Right hindlimb (tissue), 1 donor: ENCODE data around the gene KLHL3.
"Not testable (repeated sequence)": the region's sequence is repeated elsewhere in the genome, so short reads cannot be mapped to it uniquely, and the experiment has no call there.

Experiments used
- DNase-seq: peaks from one replicate; pipeline ENCODE4 v3.0.0-alpha.2; 2018

Gene KLHL3, protein sequence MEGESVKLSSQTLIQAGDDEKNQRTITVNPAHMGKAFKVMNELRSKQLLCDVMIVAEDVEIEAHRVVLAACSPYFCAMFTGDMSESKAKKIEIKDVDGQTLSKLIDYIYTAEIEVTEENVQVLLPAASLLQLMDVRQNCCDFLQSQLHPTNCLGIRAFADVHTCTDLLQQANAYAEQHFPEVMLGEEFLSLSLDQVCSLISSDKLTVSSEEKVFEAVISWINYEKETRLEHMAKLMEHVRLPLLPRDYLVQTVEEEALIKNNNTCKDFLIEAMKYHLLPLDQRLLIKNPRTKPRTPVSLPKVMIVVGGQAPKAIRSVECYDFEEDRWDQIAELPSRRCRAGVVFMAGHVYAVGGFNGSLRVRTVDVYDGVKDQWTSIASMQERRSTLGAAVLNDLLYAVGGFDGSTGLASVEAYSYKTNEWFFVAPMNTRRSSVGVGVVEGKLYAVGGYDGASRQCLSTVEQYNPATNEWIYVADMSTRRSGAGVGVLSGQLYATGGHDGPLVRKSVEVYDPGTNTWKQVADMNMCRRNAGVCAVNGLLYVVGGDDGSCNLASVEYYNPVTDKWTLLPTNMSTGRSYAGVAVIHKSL

DNA sequence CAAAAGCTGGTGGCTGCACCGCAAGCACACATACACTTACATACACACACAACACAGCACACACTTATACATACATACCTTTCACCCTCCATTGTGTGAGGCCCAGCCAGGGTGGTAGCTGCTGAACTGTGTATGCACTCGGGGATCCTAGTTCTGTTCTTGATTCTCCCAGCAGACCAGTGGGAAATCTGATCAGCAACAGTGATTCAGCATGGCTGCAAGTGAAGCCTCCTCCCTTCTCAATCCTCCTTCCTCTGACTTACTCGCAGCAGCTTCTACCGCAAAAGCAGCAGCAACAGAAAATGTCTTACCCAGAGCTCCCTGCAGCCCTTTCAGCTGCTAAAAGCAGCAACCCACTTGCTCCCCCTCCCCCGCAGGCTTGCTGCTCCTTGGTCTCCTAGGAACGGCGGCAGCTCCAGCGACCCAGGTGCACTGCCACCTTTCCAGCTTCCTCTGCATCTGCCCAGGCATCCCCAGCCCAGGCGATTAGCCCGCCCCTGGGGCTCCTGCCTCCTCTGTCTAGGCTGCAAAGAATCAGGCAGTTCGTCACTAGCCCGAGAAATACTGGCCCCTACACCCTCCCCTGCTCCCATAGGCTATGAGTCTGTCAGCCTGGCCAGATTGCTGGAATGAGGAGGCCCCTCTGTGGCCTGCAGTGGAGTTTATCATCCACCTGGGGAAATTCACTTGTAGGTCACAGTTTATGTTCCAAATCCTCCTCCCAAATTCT lies at the start of gene KLHL3:
Gene KLHL3 (minus strand): TSS at position 535 of the 730 bp plus-strand sequence. CDS start 443 bp downstream, at position 92.
- peak; percentile 64 for DNase-seq

DNA sequence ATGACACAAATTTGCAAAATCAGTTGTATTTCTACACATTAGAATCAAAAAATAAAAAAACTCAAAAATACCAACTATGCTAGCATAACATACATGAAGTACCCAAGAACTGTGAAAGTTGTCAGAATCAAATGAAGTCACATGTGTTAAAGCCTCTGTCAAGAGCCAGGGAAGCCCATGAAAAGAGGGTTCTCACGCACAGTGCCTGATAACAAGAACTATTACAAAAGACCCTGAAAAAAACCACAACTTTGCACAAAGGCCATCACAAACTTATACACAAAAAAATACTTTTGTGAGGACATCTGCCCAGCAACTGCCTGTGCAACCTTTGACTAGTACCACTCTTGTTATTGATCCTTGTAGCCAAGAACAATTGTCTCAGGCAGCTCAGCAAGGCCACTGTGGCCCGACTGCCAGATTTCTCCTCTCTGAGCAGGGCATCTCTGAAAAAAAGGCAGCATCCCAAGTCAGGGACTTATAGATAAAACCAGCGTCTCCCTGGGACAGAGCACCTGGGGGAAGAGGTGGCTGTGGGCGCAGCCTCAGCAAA lies 47.2 kb upstream of the KLHL3 start:
- no peak for DNase-seq

DNA sequence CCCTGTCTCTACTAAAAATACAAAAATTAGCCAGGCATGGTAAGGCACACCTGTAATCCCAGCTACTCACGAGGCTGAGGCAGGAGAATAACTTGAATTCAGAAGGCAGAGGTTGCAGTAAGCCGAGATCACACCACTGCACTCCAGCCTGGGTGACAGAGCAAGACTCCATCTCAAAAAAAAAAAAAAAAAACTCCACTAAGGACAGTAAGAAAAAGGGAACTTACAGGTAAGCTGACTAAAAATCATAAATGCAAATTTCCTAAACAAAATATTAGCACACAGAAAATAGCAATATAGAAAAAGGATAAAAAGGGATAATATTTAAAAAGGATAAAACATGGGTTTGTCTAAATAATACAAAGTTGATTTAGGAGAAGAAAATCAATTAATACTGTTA lies 46.2 kb upstream of the KLHL3 start:
- DNase-seq, result no peak

DNA sequence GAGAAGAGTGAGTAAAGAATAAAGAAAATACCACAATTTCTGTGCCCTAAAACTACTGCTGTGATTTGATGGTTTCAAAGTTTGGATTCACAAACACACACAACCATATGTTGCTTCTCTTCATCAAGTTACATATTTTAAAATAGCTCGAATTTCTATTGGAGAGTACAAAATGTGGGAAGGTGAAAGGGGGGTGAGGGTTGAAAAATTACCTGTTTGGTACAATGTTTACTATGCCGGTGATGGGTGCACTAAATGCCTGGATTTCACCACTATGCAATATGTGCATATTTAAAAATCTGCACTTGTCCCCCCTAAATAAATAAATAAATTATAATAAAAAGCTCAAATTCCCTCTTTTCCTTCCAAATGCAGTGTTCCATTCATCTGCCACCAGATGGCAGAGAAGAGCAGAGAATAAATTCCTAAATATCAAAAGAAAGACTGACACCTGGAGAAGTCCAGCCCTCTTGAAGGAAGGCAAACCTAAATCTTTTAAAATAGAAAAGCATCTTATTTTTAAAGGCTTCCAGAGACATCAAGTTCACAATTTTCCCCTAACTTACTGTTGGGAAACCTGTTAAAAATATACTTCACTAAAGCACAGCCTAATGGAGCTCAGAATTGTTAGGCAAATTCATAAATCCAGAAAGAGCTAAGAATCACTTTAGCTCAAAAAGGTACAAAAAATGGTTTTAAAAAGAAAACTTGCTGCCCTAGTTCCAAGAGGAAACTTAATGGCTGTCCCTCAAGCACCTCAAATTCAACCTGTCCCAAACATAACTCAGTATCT lies 43.1 kb upstream of the KLHL3 start:
- DNase-seq, result no peak

DNA sequence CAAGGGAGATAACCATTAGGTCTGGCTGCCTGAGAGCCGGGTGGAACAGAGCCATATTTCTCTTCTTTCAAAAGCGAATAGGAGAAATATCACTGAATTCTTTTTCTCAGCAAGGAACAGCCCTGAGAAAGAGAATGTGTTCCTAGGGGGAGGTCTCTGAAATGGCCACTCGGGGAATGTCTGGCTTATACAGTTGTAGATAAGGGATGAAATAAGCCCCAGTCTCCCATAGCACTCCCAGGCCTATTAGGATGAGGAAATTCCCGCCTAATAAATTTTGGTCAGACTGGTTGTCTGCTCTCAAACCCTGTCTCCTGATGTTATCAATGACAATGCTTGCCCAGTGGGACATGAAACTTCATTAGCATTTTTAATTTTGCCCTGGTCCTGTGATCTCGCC lies 32.0 kb upstream of the KLHL3 start:
- DNase-seq, result not testable (repeated sequence)

DNA sequence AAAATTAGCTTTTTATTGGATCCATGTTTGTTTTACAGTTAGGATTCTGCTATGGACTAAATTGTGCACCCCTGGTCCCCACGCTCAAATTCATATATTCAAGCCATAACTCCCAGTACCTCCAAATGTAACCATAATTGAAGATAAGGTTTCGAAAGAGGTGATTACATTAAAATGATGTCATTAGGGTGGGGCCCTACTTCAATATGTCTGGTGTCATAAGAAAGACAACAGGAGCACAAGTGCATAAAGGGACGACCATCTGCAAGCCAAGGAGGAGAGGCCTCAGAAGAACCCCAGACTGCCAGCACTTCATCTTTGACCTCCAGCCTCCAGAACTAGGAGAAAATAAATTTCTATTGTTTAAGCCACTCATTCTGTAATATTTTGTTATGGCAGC lies 25.7 kb upstream of the KLHL3 start:
- no peak for DNase-seq

DNA sequence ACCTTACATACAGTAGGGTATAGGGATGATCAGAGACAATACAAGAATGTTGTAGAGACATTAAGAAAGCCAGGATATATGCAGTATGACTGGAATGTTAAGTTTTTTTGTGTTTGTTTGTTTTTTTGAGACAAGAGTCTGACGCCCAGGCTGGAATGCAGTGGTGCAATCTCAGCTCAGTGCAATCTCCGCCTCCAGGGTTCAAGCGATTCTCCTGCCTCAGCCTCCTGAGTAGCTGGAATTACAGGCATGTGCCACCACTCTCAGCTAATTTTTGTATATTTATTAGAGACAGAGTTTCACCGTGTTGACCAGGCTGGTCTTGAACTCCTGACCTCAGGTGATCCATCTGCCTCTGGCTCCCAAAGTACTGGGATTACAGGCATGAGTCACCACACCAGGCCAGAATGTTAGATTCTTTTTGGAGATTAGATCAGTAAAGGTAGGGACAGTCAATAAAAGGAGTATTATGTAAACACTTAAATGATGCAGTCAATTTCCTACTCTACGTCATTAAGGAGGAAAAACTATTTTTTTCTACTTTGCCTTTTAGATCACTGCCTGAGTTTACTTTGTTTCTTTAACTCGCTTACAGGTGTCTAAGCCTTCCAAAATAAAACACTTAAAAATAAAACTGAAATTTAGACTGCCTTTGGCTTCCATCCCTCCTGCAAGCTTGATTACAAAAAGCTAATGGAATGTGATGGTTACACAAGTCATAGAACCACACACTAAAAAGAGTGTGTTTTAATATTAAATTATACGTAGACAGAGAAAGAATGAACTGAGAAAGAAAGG lies 25.0 kb upstream of the KLHL3 start:
- DNase-seq, result no peak

DNA sequence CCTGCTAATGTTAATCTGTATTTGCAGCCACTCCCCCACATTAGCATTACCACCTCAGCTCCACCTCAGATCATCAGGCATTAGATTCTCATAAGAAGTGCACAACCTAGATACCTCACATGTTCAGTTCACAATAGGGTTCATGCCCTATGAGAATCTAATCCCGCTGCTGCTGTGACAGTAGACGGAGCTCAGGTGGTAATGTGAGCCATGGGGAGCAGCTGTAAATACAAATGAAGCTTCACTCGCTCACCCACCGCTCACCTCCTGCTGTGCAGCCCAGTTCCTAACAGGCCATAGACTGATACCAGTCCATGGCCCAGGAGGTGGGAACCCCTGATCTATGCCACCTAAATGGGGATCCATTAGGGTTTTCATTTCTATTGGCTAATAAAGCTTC lies 24.4 kb upstream of the KLHL3 start:
- no peak for DNase-seq

DNA sequence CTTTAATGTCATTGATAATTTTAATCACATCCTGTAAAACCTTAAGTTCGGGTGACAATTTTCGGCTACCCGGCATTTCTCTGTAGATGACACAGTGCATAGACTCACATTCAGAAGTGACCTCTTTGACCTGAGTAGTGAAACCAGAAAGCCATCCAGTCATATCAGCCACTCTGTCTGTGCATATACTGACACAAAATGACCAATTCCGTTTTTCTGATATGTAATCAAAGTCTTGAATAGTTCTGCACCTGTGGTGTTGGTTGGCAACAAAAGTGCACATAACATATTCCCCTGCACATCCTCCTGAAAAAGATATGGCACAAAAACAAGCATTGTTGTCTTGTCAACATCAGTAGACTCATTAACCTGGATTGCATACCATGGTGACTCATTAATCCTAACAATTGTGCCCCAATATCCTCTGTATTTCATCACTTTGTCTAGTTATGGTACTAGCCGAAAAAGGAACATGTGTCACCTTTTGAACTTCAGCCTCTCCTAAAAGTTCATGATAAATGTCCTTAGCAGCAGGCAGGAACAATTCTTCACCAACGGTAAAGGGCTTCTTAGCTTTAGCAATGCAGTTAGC lies 22.9 kb upstream of the KLHL3 start:
- no peak for DNase-seq

DNA sequence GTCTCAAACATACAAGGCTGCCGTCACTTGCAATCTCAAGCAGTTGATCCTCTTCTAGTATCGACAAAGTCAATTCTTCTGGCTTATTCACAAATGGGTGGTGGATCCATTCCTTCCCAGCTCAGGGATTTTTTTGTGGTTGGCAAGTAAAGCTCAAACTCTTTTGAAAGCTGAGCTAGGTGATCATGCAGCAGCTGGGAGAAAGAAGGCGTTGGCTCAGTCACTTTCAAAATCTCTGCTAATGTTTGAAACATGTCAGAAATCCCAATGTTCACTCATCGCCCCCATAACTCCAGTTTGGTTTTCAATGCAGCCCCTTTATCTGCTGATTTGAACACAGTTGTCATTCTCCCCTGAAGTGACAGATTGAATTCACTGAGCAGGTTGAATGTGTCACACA lies 22.2 kb upstream of the KLHL3 start:
- DNase-seq, result no peak

DNA sequence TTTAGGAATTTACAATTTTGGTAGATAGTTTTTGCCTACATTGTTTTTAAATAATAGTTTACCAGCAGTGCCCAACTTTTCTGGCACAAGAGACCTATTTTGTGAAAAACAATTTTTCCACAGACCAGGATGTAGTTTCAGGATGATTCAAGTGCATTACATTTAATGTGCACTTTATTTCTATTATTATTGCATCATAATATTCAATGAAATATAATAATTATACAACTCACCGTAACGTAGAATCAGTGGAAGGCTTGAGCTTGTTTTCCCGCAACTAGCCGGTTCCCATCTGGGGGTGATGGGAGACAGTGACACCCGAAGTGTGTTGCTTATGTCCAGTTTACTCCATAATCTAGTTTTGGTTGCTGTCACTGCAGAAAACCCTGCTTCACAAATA lies 21.7 kb upstream of the KLHL3 start:
- no peak for DNase-seq

DNA sequence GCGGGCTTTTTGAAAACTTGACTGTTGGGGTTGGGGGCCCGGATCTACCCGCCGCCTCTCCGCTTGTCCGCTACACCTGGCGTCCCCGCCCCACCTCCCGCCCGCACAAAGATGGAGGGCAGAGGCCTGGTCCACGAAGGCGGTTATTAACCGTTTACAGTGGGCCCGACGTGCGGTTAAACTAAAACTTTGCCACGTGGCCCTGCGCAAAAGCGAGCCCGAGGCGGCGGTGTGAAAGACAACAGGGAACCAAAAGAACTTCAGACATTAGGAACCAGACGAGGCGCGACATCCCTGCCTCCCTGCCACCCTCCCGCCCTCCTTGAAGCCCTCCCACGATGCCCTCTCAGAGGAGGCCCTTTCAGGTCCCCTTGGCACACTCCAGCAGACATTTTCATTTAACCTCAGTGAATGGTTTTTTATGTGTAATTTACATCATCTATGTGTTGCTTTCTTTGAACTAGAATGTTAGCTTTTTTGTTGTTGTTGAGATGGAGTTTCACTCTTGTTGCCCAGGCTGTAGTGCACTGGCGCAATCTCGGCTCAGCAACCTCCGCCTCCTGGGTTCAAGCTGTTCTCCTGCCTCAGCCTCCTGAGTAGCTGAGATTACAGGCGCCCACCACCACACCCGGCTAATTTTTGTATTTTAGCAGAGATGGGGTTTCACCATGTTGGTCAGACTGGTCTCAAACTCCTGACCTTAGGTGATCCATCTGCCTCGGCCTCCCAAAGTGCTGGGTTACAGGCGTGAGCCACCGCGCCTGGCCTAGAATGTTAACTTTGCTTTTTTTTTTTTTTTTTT lies 19.3 kb upstream of the KLHL3 start:
- no peak for DNase-seq

DNA sequence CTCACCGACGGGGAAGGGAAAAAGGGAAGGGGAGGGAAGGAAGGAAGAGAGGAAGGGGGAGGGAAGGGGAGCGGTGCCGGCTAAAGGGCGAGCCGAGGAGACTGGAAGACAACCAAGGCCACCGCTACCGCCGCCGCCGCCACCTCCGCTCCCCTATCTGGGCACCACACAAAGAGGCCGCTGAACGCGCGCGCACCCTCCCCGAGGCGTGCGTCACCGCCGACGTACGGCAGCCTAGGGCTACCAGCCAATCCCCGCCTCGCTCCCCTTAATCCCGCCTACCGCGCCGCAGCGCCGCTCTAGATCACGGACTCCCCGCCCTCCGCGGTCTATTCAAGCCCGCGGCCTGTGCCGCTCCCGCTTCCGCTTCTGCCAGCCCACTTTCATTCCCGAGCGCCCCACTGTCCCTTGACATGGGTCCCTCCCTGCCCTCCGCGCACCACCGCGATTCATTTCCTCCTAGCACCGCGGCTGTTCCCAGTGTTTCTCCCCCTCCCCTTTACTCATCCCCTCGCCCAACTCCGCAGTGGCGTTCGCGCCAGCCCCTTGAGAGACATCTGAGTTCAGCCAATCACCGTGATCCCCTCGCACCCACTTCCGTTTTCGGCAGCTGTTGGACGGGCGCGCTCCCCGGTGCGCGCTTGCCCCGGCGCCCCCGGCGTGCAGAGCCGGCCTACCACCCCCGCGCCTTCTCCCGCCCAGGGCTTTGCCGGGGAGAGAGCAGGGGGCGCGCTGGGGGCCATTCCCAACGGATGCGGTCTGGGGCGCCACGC lies 18.5 kb upstream of the KLHL3 start, which contains the start of gene HNRNPA0:
Gene HNRNPA0 (minus strand): TSS at position 176 of the 773 bp plus-strand sequence. CDS start 297 bp downstream, outside the sequence.
- peak; percentile 97 for DNase-seq

DNA sequence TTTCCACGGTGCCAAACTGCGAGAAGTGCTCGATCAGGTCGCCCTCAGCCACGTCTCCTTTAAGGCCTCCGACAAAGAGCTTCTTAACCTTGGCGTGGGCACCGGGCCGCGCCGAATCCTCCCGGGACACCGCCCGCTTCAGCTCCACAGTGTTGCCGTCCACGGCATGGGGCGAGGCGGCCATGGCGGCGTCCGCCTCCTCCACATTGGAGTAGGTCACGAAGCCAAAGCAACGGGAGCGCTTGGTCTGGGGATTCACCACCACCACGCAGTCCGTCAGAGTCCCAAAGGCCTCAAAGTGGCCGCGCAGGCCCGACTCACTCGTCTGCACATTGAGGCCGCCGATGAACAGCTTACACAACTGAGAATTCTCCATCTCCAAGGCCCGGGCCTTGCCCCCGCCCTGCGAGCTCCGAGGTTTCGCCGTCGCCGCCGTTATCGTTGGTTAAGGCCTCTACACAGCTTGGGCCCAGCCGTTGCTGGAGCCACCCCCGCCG lies 17.9 kb upstream of the KLHL3 start:
- DNase-seq, result no peak

DNA sequence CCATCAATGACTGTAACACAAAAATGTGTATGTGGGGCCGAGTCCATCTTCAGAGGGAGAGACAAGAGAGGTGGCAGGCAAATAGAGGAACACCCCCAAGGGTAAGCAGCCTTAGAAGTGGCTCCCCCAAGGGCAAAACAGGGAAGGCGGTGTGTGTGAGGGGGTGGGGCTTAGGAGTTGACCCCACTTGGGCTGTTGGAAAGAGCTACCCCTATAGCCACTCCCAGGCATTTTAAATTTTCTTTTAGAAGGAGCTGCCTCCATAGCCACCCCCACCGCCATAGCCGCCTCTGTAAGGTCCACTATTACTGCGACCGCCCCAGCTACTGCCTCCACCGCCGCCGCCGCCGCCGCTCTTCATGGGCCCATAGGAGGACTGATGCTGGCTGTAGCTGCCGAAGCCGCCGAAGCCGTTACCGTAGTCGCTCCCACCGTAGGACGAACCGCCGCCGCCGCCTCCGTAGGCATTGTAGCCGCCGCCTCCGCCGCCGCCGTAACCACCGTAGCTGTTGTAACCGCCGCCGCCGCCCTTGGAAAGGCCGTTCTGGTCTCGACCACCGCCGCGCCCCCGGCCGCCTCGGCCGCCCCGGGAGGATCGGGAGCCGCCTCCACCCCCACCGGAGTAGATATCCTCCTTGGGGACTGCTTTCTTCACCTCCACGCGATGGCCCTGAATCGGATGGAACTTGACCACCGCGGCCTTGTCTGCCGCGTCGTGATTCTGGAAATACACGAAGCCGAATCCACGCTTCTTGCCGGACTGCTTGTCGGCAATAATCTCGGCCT lies 17.2 kb upstream of the KLHL3 start:
- DNase-seq, result peak; percentile 51

DNA sequence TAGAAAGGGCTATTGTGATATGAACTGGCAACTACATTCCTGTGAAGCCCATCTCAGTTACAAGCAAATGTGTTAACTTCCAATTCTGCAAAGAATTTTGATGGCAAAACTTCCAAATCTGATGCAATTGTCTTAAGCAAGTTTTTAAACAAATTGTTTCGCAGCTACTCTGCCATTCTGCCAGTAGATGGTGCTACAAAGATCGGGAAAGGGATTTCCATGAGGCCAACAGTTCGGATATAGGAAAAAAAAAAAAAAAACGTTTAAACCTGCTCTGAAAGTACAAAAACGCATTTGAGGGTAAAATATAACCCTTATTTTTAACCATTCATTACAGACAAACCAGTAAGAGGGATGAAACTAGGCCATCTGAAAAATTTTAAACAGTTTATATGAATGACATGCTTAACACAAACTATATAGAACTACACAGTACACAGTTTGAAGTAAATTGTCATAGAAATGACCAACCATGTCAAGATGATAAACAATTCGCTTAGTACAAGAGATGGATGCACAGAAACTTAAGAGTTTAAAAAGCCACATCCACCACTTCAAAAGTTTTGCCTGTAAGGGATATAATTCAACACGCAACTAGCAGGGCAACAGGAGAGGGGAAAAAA lies 16.1 kb upstream of the KLHL3 start:
- peak; percentile 31 for DNase-seq

DNA sequence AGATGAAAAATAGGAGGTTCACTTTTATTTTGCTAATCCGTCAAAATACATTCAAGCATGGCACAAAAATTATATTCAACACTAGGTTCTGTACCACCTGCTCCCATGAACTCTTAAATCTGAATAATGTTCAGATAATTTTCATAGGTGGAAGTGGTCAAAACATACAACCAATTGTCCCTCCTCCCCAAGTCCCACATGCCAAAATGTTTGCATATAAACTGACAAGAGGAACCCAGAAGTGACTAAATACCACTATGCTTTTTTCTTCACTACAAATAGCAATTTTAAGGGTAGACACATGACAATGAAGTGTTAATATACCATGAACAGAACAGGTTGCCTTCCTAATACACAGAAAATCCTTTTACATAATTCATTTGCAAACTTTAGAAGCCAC lies 14.5 kb upstream of the KLHL3 start:
- DNase-seq, result no peak

DNA sequence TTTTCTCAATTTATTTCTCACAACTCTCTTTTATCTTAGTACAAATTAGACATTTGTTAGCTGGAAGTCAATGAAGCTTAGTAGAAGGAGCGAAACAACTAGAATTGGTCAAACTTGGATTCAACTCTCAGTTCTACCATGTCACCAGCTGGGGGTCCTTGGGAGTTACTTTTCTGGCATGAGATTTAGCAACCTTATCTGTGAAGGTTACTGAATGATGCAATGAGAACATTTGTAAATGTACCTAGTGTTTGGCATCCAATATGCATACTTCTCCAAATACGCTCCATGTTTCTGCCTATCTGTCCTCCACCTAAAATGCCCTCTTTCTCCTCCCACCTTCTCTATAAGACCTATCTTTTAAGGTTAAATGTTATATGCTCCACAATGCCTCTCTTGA lies 12.0 kb upstream of the KLHL3 start:
- no peak for DNase-seq
